GM19035 (cell line): ENCODE data around the gene OR4F3.
"Not testable (repeated sequence)": the region's sequence is repeated elsewhere in the genome, so short reads cannot be mapped to it uniquely, and the experiment has no call there.

ENCODE experiments used
- ATAC-seq: cut with Tn5 transposase; IDR thresholded peaks from one replicate; pipeline ENCODE4 v1.9.1; 2021; ENCODE audit not compliant: unreplicated experiment

The OR4F3 gene

GRCh38 chr5:181366968-181367367 is at the start of gene OR4F3:
TSS of gene OR4F3 (plus strand) at chr5:181367268.
- ATAC-seq: not testable (repeated sequence)
